GM19099 (cell line): Measurements from ENCODE around the gene PFKFB4.

Source experiments
- POLR2A ChIP-seq: IDR thresholded peaks from 3 replicates; pipeline ENCODE4 v1.6.1; 2011; ENCODE audit warnings: low read depth; ENCODE audit not compliant: insufficient read length; ENCODE audit errors: extremely low read depth

The PFKFB4 gene

GRCh38 chr3:48536116-48536515, 20.5 kb downstream of the PFKFB4 start:
- no peak for TF ChIP-seq POLR2A

GRCh38 chr3:48535578-48535977, 21.0 kb downstream of the PFKFB4 start:
- TF ChIP-seq POLR2A = no peak

- TF ChIP-seq POLR2A = no peak
Measured at GRCh38 chr3:48532977-48533337, 23.6 kb downstream of the PFKFB4 start.

- TF ChIP-seq POLR2A = no peak
Measured at GRCh38 chr3:48532271-48532976, 24.2 kb downstream of the PFKFB4 start.

- TF ChIP-seq POLR2A = no peak
Measured at GRCh38 chr3:48528754-48529153, 27.8 kb downstream of the PFKFB4 start.

- TF ChIP-seq POLR2A = no peak
Measured at GRCh38 chr3:48528048-48528447, 28.6 kb downstream of the PFKFB4 start.

GRCh38 chr3:48524970-48525369, 31.6 kb downstream of the PFKFB4 start:
- no peak for TF ChIP-seq POLR2A

- TF ChIP-seq POLR2A = no peak
Measured at GRCh38 chr3:48521635-48522034, 35.0 kb downstream of the PFKFB4 start.

GRCh38 chr3:48519277-48519643, 37.3 kb downstream of the PFKFB4 start:
- no peak for TF ChIP-seq POLR2A

GRCh38 chr3:48518638-48519276, 37.8 kb downstream of the PFKFB4 start:
- TF ChIP-seq POLR2A = no peak

- TF ChIP-seq POLR2A = no peak
Measured at GRCh38 chr3:48518069-48518468, 38.5 kb downstream of the PFKFB4 start.

- TF ChIP-seq POLR2A = no peak
Measured at GRCh38 chr3:48516571-48516970, 40.0 kb downstream of the PFKFB4 start.

- no peak for TF ChIP-seq POLR2A
Measured at GRCh38 chr3:48514431-48515227, 42.0 kb downstream of the PFKFB4 start.

- TF ChIP-seq POLR2A = no peak
Measured at GRCh38 chr3:48511551-48511950, 45.1 kb downstream of the PFKFB4 start.

- TF ChIP-seq POLR2A = no peak
Measured at GRCh38 chr3:48507256-48508061, 49.1 kb downstream of the PFKFB4 start.
